Raji (cell line): ENCODE measurements around the gene ITM2B.
A peak's percentile ranks its signal among the peaks of the same experiment; 100 is the strongest.

Experiments used
- POLR2A ChIP-seq: IDR thresholded peaks from 2 replicates; pipeline ENCODE4 v1.6.1; 2011; ENCODE audit warnings: low read depth, low read length, control low read depth; ENCODE audit not compliant: insufficient read depth

Gene ITM2B

GRCh38 chr13:48233046-48233888 lies at the start of gene ITM2B:
Gene ITM2B, plus strand, starts transcription at chr13:48233206. Its CDS starts 155 bp downstream, at chr13:48233361.
- peak; percentile 42; the same call in 1 of the 2 replicates for TF ChIP-seq POLR2A

- no peak for TF ChIP-seq POLR2A
Measured at GRCh38 chr13:48184260-48184659, 48.7 kb upstream of the ITM2B start.

GRCh38 chr13:48185018-48185417 lies 48.0 kb upstream of the ITM2B start:
- no peak for TF ChIP-seq POLR2A

GRCh38 chr13:48186722-48187121 lies 46.3 kb upstream of the ITM2B start:
- TF ChIP-seq POLR2A, result no peak

GRCh38 chr13:48188131-48188530 lies 44.9 kb upstream of the ITM2B start:
- no peak for TF ChIP-seq POLR2A

GRCh38 chr13:48188601-48189000 lies 44.4 kb upstream of the ITM2B start:
- TF ChIP-seq POLR2A, result no peak

GRCh38 chr13:48189171-48189570 lies 43.8 kb upstream of the ITM2B start:
- TF ChIP-seq POLR2A, result no peak

- no peak for TF ChIP-seq POLR2A
Measured at GRCh38 chr13:48192411-48192935, 40.5 kb upstream of the ITM2B start.

GRCh38 chr13:48194379-48194754 lies 38.6 kb upstream of the ITM2B start:
- no peak for TF ChIP-seq POLR2A

- no peak for TF ChIP-seq POLR2A
Measured at GRCh38 chr13:48199404-48199946, 33.5 kb upstream of the ITM2B start.

GRCh38 chr13:48201044-48201443 lies 32.0 kb upstream of the ITM2B start:
- TF ChIP-seq POLR2A, result no peak

GRCh38 chr13:48210178-48210577 lies 22.8 kb upstream of the ITM2B start:
- TF ChIP-seq POLR2A, result no peak

- no peak for TF ChIP-seq POLR2A
Measured at GRCh38 chr13:48214519-48215121, 18.4 kb upstream of the ITM2B start.

GRCh38 chr13:48216204-48216711 lies 16.7 kb upstream of the ITM2B start:
- no peak for TF ChIP-seq POLR2A

- TF ChIP-seq POLR2A, result no peak
Measured at GRCh38 chr13:48220592-48220980, 12.4 kb upstream of the ITM2B start.
